Hepatocyte (in vitro differentiated cells): ENCODE data around the gene LDLRAP1. TPM values are rescaled to one million over a fixed set of nuclear protein-coding genes. Genes with fewer than 3 reads are reported as not detected.
A peak's percentile ranks its signal among the peaks of the same experiment; 100 is the strongest.
"Not testable (repeated sequence)": the region's sequence is repeated elsewhere in the genome, so short reads cannot be mapped to it uniquely, and the experiment has no call there.

ENCODE experiments used
- DNase-seq: peaks from one replicate; pipeline ENCODE4 v3.0.0-alpha.2; 2016; ENCODE audit warnings: low spot score
- H2AFZ ChIP-seq: fragments of 200-600 bp; sonication (generic); 2 replicates; pipeline ENCODE4 v1.6.0; 2016; ENCODE audit warnings: antibody characterized with exemption, mild to moderate bottlenecking
- H3K27ac ChIP-seq: fragments of 200-600 bp; sonication (generic); 2 replicates; pipeline ENCODE4 v1.5.1; 2016; ENCODE audit warnings: mild to moderate bottlenecking
- H3K27me3 ChIP-seq: fragments of 200-600 bp; sonication (generic); 2 replicates; pipeline ENCODE4 v1.6.1; 2016
- H3K36me3 ChIP-seq: fragments of 200-600 bp; sonication (generic); replicated peaks from 2 replicates; pipeline ENCODE4 v1.5.1; 2016; ENCODE audit warnings: low read depth; ENCODE audit not compliant: insufficient read depth
- H3K4me1 ChIP-seq: fragments of 200-600 bp; sonication (generic); 2 replicates; pipeline ENCODE4 v1.5.1; 2016; ENCODE audit warnings: mild to moderate bottlenecking, moderate library complexity; ENCODE audit not compliant: insufficient read depth
- H3K4me2 ChIP-seq: fragments of 200-600 bp; sonication (generic); 2 replicates; pipeline ENCODE4 v1.6.0; 2016
- H3K4me3 ChIP-seq: fragments of 200-600 bp; sonication (generic); 2 replicates; pipeline ENCODE4 v1.5.1; 2016; ENCODE audit warnings: mild to moderate bottlenecking
- H3K79me2 ChIP-seq: fragments of 200-600 bp; sonication (generic); 2 replicates; pipeline ENCODE4 v1.6.0; 2017; ENCODE audit warnings: mild to moderate bottlenecking
- H3K9me2 ChIP-seq: fragments of 200-600 bp; sonication (generic); replicated peaks from 2 replicates; pipeline ENCODE4 v1.6.0; 2017; ENCODE audit warnings: mild to moderate bottlenecking; ENCODE audit not compliant: insufficient read depth
- H3K9me3 ChIP-seq: fragments of 200-600 bp; sonication (generic); 2 replicates; pipeline ENCODE4 v1.5.1; 2016; ENCODE audit warnings: low read depth, mild to moderate bottlenecking
- H4K20me1 ChIP-seq: fragments of 200-600 bp; sonication (generic); 2 replicates; pipeline ENCODE4 v1.6.0; 2016; ENCODE audit warnings: mild to moderate bottlenecking; ENCODE audit not compliant: insufficient read depth, poor library complexity, severe bottlenecking
- CTCF ChIP-seq: fragments of 200-600 bp; sonication (generic); IDR thresholded peaks from 2 replicates; pipeline ENCODE4 v1.5.1; 2016; ENCODE audit warnings: antibody characterized with exemption, mild to moderate bottlenecking; ENCODE audit not compliant: poor library complexity
- EZH2 ChIP-seq: fragments of 200-600 bp; sonication (generic); IDR thresholded peaks from 2 replicates; pipeline ENCODE4 v1.6.1; 2016; ENCODE audit warnings: antibody characterized with exemption, mild to moderate bottlenecking, borderline replicate concordance
- EZH2phosphoT487 ChIP-seq: fragments of 200-600 bp; sonication (generic); IDR thresholded peaks from one replicate; pipeline ENCODE4 v1.6.1; 2018; ENCODE audit warnings: antibody characterized with exemption, mild to moderate bottlenecking, low read depth, moderate library complexity; ENCODE audit not compliant: unreplicated experiment, severe bottlenecking
- WGBS: methylation state at CpG from one replicate; pipeline ENCODE4 v1.1.6; 2016; ENCODE audit warnings: low lambda C conversion rate; ENCODE audit errors: missing lambda C conversion rate; 5-methylcytosine and 5-hydroxymethylcytosine counted together
- polyA plus RNA-seq: library from polyadenylated mRNA; unstranded; fragments of >200 nt; fragmentation: Nextera tagmentation; extraction: Ambion mirVana; gene quantifications from 2 replicates; pipeline ENCODE4 v1.2.1, GENCODE V29; 2016
- total RNA-seq: library from RNA; depleted of rRNA; stranded (reverse); fragments of >200 nt; gene quantifications from 2 replicates; pipeline ENCODE4 v1.2.3, GENCODE V29; 2014

Gene LDLRAP1
- total and polyA plus RNA-seq, 2 experiments from 2014 or later: 17.3 to 27.5 TPM

- H3K4me3 ChIP-seq: no peak overlapping the region
- no peaks in the 10 kb centered on the region for H3K9me3 ChIP-seq
- H3K27me3 ChIP-seq: no peaks in the 10 kb centered on the region
- no peaks in the 10 kb centered on the region for H4K20me1 ChIP-seq
- no peak overlapping the region for H3K27ac ChIP-seq
- peaks cover 43% of the 10 kb centered on the region for H3K4me1 ChIP-seq
- H3K79me2 ChIP-seq: no peaks in the 10 kb centered on the region
- no peak for TF ChIP-seq EZH2
- TF ChIP-seq CTCF: no peak
- no peak for TF ChIP-seq EZH2phosphoT487
- H3K4me2 ChIP-seq: no peak overlapping the region
- DNase-seq: no peak
- H3K9me2 ChIP-seq: no peaks in the 10 kb centered on the region
- H3K36me3 ChIP-seq: no peaks in the 10 kb centered on the region
- 71% methylated on average over 9 of the region's 9 CpGs for WGBS
- H2AFZ ChIP-seq: no peak overlapping the region
Observed at GRCh38 chr1:25504706-25505595, 38.5 kb upstream of the LDLRAP1 start.

GRCh38 chr1:25505656-25506385, 37.6 kb upstream of the LDLRAP1 start:
- peak overlapping the region; percentile 71 for H3K27ac ChIP-seq
- peaks cover 35% of the 10 kb centered on the region for H3K4me1 ChIP-seq
- no peaks in the 10 kb centered on the region for H4K20me1 ChIP-seq
- no peaks in the 10 kb centered on the region for H3K27me3 ChIP-seq
- H3K9me2 ChIP-seq: no peaks in the 10 kb centered on the region
- H2AFZ ChIP-seq: peak overlapping the region; percentile 40
- no peaks in the 10 kb centered on the region for H3K36me3 ChIP-seq
- peak overlapping the region; percentile 67 for H3K4me2 ChIP-seq
- H3K9me3 ChIP-seq: no peaks in the 10 kb centered on the region
- no peaks in the 10 kb centered on the region for H3K79me2 ChIP-seq
- H3K4me3 ChIP-seq: no peak overlapping the region
- 91% methylated on average over 14 of the region's 14 CpGs for WGBS
- TF ChIP-seq EZH2 (no peak), CTCF (no peak), EZH2phosphoT487 (no peak)
- no peak for DNase-seq

GRCh38 chr1:25506566-25507463, 36.6 kb upstream of the LDLRAP1 start:
- H3K27ac ChIP-seq: peak overlapping the region; percentile 71
- H3K27me3 ChIP-seq, H4K20me1 ChIP-seq, H3K4me3 ChIP-seq, H3K79me2 ChIP-seq, H3K9me2 ChIP-seq, H3K9me3 ChIP-seq, DNase-seq, H3K36me3 ChIP-seq: not testable (repeated sequence)
- 28% methylated on average over 37 of the region's 37 CpGs for WGBS
- peaks cover 28% of the 10 kb centered on the region for H3K4me1 ChIP-seq
- peak overlapping the region; percentile 67 for H3K4me2 ChIP-seq
- H2AFZ ChIP-seq: peak overlapping the region; percentile 40
